ENCODE data around the gene ANXA8. TPM values are rescaled to one million over a fixed set of nuclear protein-coding genes. Genes with fewer than 3 reads are reported as not detected.
"Not testable (repeated sequence)": the region's sequence is repeated elsewhere in the genome, so short reads cannot be mapped to it uniquely, and the experiment has no call there.

ANXA8 gene
- total and polyA plus RNA-seq, 2 donors: 6.9 to 23.2 TPM

DNA sequence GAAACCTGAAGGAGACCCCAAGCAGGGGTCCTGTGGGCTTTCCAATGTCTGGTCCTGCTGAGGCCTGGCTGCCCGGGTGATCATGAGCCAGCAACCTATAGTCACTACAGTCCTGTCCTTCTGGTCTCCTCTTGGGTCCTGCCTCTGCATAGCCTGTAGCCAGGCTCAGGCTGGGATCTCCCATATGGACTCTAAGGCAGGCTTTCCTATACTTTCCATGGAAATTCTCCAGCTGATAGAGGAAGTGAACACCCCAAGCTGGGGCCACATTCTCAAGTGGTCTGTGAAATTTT lies 26.4 kb downstream of the ANXA8 start:
- H3K27me3 ChIP-seq (ENCODE audit: control insufficient read depth in 2 of 2, insufficient read depth in 1 of 2, low read length in 1 of 2): no peaks in the 10 kb centered on the region
- no peak for DNase-seq (ENCODE audit: low read depth in 6 of 9, low spot score in 9 of 9)
- H3K36me3 ChIP-seq (ENCODE audit: control insufficient read depth in 2 of 2, insufficient read depth in 2 of 2, low read length in 1 of 2): no peaks in the 10 kb centered on the region
- WGBS: 100% methylated on average over 1 of the region's 1 CpG
- H3K27ac ChIP-seq (ENCODE audit: low read depth in 1 of 2, low read length in 1 of 2): no peak overlapping the region
- H3K4me1 ChIP-seq (ENCODE audit: control insufficient read depth in 2 of 2, insufficient read depth in 2 of 2, low read length in 2 of 2): peaks cover 11 to 52% of the 10 kb centered on the region in 2 donors
- no peaks in the 10 kb centered on the region for H3K9me3 ChIP-seq (ENCODE audit: control insufficient read depth in 2 of 2, insufficient read depth in 1 of 2, low read length in 1 of 2)
- H3K4me3 ChIP-seq (ENCODE audit: low read length in 2 of 2): no peak overlapping the region

DNA sequence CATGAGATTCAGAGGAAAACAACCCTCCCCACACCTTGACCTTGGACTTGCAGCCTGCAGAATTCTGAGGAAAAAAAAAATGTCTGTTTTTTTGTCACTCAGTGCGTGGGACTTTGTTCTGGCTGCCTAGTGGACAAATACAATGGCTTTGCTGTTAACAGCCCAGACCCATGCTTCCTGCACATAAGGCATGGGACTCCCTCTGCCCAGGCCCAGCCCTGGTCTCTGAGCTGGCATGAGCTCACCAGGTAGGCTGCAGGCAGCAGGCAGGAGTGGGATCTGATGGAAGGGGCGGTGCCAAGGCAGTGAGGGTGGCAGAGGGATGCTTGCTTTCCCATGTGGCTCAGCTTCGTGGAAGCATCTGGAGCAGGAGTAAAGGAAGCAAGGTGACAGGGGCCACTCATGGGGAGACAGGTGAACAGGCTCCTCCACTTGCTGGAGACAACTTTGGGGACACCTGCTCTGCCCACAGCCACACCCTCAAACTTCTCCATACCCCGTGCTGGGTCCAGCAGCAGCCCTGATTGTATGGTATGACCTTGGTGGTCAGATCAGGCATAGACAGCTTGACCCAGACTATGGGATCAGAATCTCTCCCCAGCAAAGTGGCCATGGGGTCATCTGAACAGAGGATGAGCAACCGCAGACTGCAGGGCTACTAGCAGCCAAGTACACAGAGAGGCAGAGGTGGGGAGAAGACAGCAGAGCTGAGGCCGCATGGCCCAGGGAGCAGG lies 27.0 kb downstream of the ANXA8 start:
- no peaks in the 10 kb centered on the region for H3K9me3 ChIP-seq (ENCODE audit: control insufficient read depth in 2 of 2, insufficient read depth in 1 of 2, low read length in 1 of 2)
- H3K4me1 ChIP-seq (ENCODE audit: control insufficient read depth in 2 of 2, insufficient read depth in 2 of 2, low read length in 2 of 2): peaks cover 16 to 57% of the 10 kb centered on the region in 2 donors
- no peak overlapping the region for H3K27ac ChIP-seq (ENCODE audit: low read depth in 1 of 2, low read length in 1 of 2)
- H3K4me3 ChIP-seq (ENCODE audit: low read length in 2 of 2): no peak overlapping the region
- WGBS: 97% methylated on average over 6 of the region's 6 CpGs
- DNase-seq (ENCODE audit: low read depth in 6 of 9, low spot score in 9 of 9): no peak
- no peaks in the 10 kb centered on the region for H3K27me3 ChIP-seq (ENCODE audit: control insufficient read depth in 2 of 2, insufficient read depth in 1 of 2, low read length in 1 of 2)
- H3K36me3 ChIP-seq (ENCODE audit: control insufficient read depth in 2 of 2, insufficient read depth in 2 of 2, low read length in 1 of 2): no peaks in the 10 kb centered on the region

GRCh38 chr10:47456079-47456785 lies 27.7 kb downstream of the ANXA8 start:
- DNase-seq (ENCODE audit: low read depth in 6 of 9, low spot score in 9 of 9): peak in 1 of 9 donors; percentile 2
- no peak overlapping the region for H3K4me3 ChIP-seq (ENCODE audit: low read length in 2 of 2)
- peaks cover 22 to 64% of the 10 kb centered on the region in 2 donors for H3K4me1 ChIP-seq (ENCODE audit: control insufficient read depth in 2 of 2, insufficient read depth in 2 of 2, low read length in 2 of 2)
- H3K27ac ChIP-seq (ENCODE audit: low read depth in 1 of 2, low read length in 1 of 2): no peak overlapping the region
- 96% methylated on average over 8 of the region's 8 CpGs for WGBS
- no peaks in the 10 kb centered on the region for H3K36me3 ChIP-seq (ENCODE audit: control insufficient read depth in 2 of 2, insufficient read depth in 2 of 2, low read length in 1 of 2)
- no peaks in the 10 kb centered on the region for H3K9me3 ChIP-seq (ENCODE audit: control insufficient read depth in 2 of 2, insufficient read depth in 1 of 2, low read length in 1 of 2)
- no peaks in the 10 kb centered on the region for H3K27me3 ChIP-seq (ENCODE audit: control insufficient read depth in 2 of 2, insufficient read depth in 1 of 2, low read length in 1 of 2)

- 35% methylated on average over 9 of the region's 9 CpGs for WGBS
- not testable (repeated sequence) for H3K36me3 ChIP-seq (ENCODE audit: control insufficient read depth in 2 of 2, insufficient read depth in 2 of 2, low read length in 1 of 2); H3K9me3 ChIP-seq (ENCODE audit: control insufficient read depth in 2 of 2, insufficient read depth in 1 of 2, low read length in 1 of 2); H3K4me3 ChIP-seq (ENCODE audit: low read length in 2 of 2); H3K27me3 ChIP-seq (ENCODE audit: control insufficient read depth in 2 of 2, insufficient read depth in 1 of 2, low read length in 1 of 2)
- DNase-seq (ENCODE audit: low read depth in 6 of 9, low spot score in 9 of 9): peak in 1 of 9 donors; percentile 49
- peak overlapping the region in 1 of 2 donors; percentile 29 for H3K27ac ChIP-seq (ENCODE audit: low read depth in 1 of 2, low read length in 1 of 2)
- peaks cover 23 to 68% of the 10 kb centered on the region in 2 donors for H3K4me1 ChIP-seq (ENCODE audit: control insufficient read depth in 2 of 2, insufficient read depth in 2 of 2, low read length in 2 of 2)
Measured at GRCh38 chr10:47455350-47456078, 28.4 kb downstream of the ANXA8 start.

DNA sequence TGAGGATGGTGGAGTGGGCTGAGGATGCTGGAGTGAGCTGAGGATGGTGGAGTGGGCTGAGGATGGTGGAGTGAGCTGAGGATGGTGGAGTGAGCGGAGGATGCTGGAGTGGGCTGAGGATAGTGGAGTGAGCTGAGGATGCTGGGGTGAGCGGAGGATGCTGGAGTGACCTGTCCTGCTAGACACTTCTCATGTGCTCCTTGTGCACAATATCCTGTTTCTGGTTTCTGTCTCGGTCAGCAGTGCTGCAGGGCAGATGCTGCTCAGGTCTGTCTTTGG lies 29.2 kb downstream of the ANXA8 start:
- Histone ChIP-seq H3K4me1 (ENCODE audit: control insufficient read depth in 2 of 2, insufficient read depth in 2 of 2, low read length in 2 of 2) (peaks cover 26 to 76% of the 10 kb centered on the region in 2 donors), H3K27ac (ENCODE audit: low read depth in 1 of 2, low read length in 1 of 2) (no peak overlapping the region), H3K27me3 (ENCODE audit: control insufficient read depth in 2 of 2, insufficient read depth in 1 of 2, low read length in 1 of 2) (no peaks in the 10 kb centered on the region), H3K36me3 (ENCODE audit: control insufficient read depth in 2 of 2, insufficient read depth in 2 of 2, low read length in 1 of 2) (no peaks in the 10 kb centered on the region), H3K9me3 (ENCODE audit: control insufficient read depth in 2 of 2, insufficient read depth in 1 of 2, low read length in 1 of 2) (no peaks in the 10 kb centered on the region), H3K4me3 (ENCODE audit: low read length in 2 of 2) (no peak overlapping the region)
- peak in 1 of 9 donors; percentile 15 for DNase-seq (ENCODE audit: low read depth in 6 of 9, low spot score in 9 of 9)
- 82% methylated on average over 3 of the region's 3 CpGs for WGBS

DNA sequence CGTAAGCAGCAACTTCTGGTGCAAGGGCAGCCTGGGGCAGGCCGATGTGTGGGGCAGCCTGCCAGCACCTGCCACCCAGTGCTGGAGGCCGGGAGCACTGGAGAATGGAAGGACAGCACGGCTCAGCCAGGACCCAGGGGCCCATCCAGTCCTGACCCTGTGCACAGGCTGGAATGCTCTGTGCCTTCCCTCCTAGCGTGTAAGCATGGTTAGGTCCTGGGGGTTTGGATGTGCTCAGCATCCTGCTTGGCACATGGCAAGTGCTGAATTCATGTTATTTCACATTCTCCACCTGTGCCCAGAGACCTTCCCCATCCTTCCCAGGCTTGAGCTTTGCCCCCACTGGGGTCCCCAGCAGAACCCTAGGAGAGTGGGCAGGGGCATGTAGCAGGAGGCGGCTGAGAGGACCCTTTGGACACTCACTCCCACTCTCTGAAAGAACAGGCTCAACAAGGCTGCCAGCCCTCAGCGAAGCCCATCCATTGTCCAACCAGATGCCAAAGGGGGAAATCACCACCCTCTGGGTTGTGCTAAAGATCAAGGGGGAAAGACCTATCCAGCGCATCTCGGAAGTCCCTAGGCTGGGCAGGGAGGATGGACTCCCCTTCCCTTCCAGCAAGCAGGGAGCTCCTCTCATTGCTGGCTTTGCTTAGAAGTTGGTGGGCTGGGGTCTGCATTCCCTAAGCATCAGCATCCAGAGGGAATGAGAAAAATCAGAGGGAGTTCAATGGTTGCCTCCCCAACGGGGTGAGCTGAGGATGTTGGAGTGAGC lies 29.7 kb downstream of the ANXA8 start:
- no peaks in the 10 kb centered on the region for H3K9me3 ChIP-seq (ENCODE audit: control insufficient read depth in 2 of 2, insufficient read depth in 1 of 2, low read length in 1 of 2)
- no peak overlapping the region for H3K27ac ChIP-seq (ENCODE audit: low read depth in 1 of 2, low read length in 1 of 2)
- no peaks in the 10 kb centered on the region for H3K27me3 ChIP-seq (ENCODE audit: control insufficient read depth in 2 of 2, insufficient read depth in 1 of 2, low read length in 1 of 2)
- peaks cover 31 to 81% of the 10 kb centered on the region in 2 donors for H3K4me1 ChIP-seq (ENCODE audit: control insufficient read depth in 2 of 2, insufficient read depth in 2 of 2, low read length in 2 of 2)
- no peaks in the 10 kb centered on the region for H3K36me3 ChIP-seq (ENCODE audit: control insufficient read depth in 2 of 2, insufficient read depth in 2 of 2, low read length in 1 of 2)
- DNase-seq (ENCODE audit: low read depth in 6 of 9, low spot score in 9 of 9): peak in 1 of 9 donors; percentile 7
- H3K4me3 ChIP-seq (ENCODE audit: low read length in 2 of 2): no peak overlapping the region
- 96% methylated on average over 10 of the region's 10 CpGs for WGBS

DNA sequence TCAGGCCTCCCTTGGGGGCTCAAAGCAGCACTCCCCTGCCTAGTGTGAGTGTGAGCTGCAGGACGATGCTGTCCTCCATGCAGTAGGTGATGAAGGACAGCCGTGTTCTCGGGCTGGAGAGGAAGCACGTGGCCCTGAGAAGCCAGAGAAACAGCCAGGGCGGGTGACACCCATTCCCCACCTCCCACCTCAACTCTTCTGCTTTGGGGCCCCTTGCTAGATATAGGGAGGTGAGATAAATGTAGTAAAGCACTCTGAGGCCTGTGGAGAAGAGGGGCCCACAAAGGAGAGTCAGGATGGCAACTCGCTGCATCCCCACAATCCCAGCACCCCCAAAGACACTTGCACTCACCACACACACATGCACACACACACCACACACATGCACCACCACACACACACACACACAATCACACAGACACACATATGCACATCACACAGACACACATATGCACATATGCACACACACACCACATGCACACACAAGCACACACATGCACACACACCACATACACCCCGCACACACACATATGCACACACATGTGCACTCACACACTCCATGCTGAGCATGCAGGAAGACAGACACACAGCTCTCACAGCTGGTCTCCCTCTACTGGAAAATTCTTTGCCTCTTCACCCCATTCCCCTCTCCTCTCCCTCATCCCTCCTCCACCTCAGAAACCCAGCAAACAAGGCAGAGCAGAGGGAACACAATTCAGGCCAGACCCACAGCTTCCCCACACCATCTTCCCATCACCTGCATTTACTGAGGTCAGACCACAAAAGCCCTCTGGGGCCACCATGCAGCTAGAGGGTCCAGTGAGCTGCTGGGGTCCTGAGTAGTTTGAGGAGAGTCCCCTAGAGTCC lies 30.5 kb downstream of the ANXA8 start:
- Histone ChIP-seq H3K4me3 (ENCODE audit: low read length in 2 of 2) (no peak overlapping the region), H3K27ac (ENCODE audit: low read depth in 1 of 2, low read length in 1 of 2) (no peak overlapping the region), H3K27me3 (ENCODE audit: control insufficient read depth in 2 of 2, insufficient read depth in 1 of 2, low read length in 1 of 2) (no peaks in the 10 kb centered on the region), H3K36me3 (ENCODE audit: control insufficient read depth in 2 of 2, insufficient read depth in 2 of 2, low read length in 1 of 2) (no peaks in the 10 kb centered on the region), H3K9me3 (ENCODE audit: control insufficient read depth in 2 of 2, insufficient read depth in 1 of 2, low read length in 1 of 2) (no peaks in the 10 kb centered on the region), H3K4me1 (ENCODE audit: control insufficient read depth in 2 of 2, insufficient read depth in 2 of 2, low read length in 2 of 2) (peaks cover 38 to 89% of the 10 kb centered on the region in 2 donors)
- WGBS: 49% methylated on average over 7 of the region's 7 CpGs
- DNase-seq (ENCODE audit: low read depth in 6 of 9, low spot score in 9 of 9): peak in 1 of 9 donors; percentile 50

GRCh38 chr10:47452495-47453140 lies 31.3 kb downstream of the ANXA8 start:
- Histone ChIP-seq H3K36me3 (ENCODE audit: control insufficient read depth in 2 of 2, insufficient read depth in 2 of 2, low read length in 1 of 2) (no peaks in the 10 kb centered on the region), H3K9me3 (ENCODE audit: control insufficient read depth in 2 of 2, insufficient read depth in 1 of 2, low read length in 1 of 2) (no peaks in the 10 kb centered on the region), H3K27ac (ENCODE audit: low read depth in 1 of 2, low read length in 1 of 2) (no peak overlapping the region), H3K27me3 (ENCODE audit: control insufficient read depth in 2 of 2, insufficient read depth in 1 of 2, low read length in 1 of 2) (no peaks in the 10 kb centered on the region), H3K4me1 (ENCODE audit: control insufficient read depth in 2 of 2, insufficient read depth in 2 of 2, low read length in 2 of 2) (peaks cover 46 to 97% of the 10 kb centered on the region in 2 donors), H3K4me3 (ENCODE audit: low read length in 2 of 2) (no peak overlapping the region)
- WGBS: 49% methylated on average over 11 of the region's 11 CpGs
- DNase-seq (ENCODE audit: low read depth in 6 of 9, low spot score in 9 of 9): peak in 1 of 9 donors; percentile 41

All from thymus (tissue), 11 donors.